Measurements from ENCODE around the gene DDX18.

DDX18 gene

GRCh38 chr2:117858336-117858735 is 43.8 kb downstream of the DDX18 start:
- H3K9ac ChIP-seq (ENCODE audit: low read depth, low read length): no peak overlapping the region
- H3K27me3 ChIP-seq (ENCODE audit: control insufficient read depth, insufficient read depth, low read length): no peaks in the 10 kb centered on the region
- H3K27ac ChIP-seq (ENCODE audit: low read depth, low read length): no peak overlapping the region
- no peak overlapping the region for H3K4me3 ChIP-seq (ENCODE audit: low read depth, low read length)
- no peaks in the 10 kb centered on the region for H3K36me3 ChIP-seq (ENCODE audit: control insufficient read depth, insufficient read depth, low read length)
- no peaks in the 10 kb centered on the region for H3K9me3 ChIP-seq (ENCODE audit: control insufficient read depth, insufficient read depth, low read length)
- peaks cover 4% of the 10 kb centered on the region; the same call in 1 of the 2 replicates for H3K4me1 ChIP-seq (ENCODE audit: control insufficient read depth, insufficient read depth, low read length)

- no peak overlapping the region for H3K9ac ChIP-seq (ENCODE audit: low read depth, low read length)
- peaks cover 4% of the 10 kb centered on the region; the same call in 1 of the 2 replicates for H3K4me1 ChIP-seq (ENCODE audit: control insufficient read depth, insufficient read depth, low read length)
- H3K36me3 ChIP-seq (ENCODE audit: control insufficient read depth, insufficient read depth, low read length): no peaks in the 10 kb centered on the region
- no peak overlapping the region for H3K27ac ChIP-seq (ENCODE audit: low read depth, low read length)
- H3K4me3 ChIP-seq (ENCODE audit: low read depth, low read length): no peak overlapping the region
- no peaks in the 10 kb centered on the region for H3K27me3 ChIP-seq (ENCODE audit: control insufficient read depth, insufficient read depth, low read length)
- H3K9me3 ChIP-seq (ENCODE audit: control insufficient read depth, insufficient read depth, low read length): no peaks in the 10 kb centered on the region
Measured at GRCh38 chr2:117858892-117859531, 44.5 kb downstream of the DDX18 start.

- Histone ChIP-seq H3K4me3 (ENCODE audit: low read depth, low read length) (no peak overlapping the region), H3K9ac (ENCODE audit: low read depth, low read length) (no peak overlapping the region), H3K27me3 (ENCODE audit: control insufficient read depth, insufficient read depth, low read length) (no peaks in the 10 kb centered on the region), H3K9me3 (ENCODE audit: control insufficient read depth, insufficient read depth, low read length) (no peaks in the 10 kb centered on the region), H3K27ac (ENCODE audit: low read depth, low read length) (no peak overlapping the region), H3K4me1 (ENCODE audit: control insufficient read depth, insufficient read depth, low read length) (peaks cover 4% of the 10 kb centered on the region; the same call in 1 of the 2 replicates), H3K36me3 (ENCODE audit: control insufficient read depth, insufficient read depth, low read length) (no peaks in the 10 kb centered on the region)
Measured at GRCh38 chr2:117859532-117859911, 45.0 kb downstream of the DDX18 start.

GRCh38 chr2:117859924-117860647 is 45.6 kb downstream of the DDX18 start:
- Histone ChIP-seq H3K9ac (ENCODE audit: low read depth, low read length) (no peak overlapping the region), H3K27me3 (ENCODE audit: control insufficient read depth, insufficient read depth, low read length) (no peaks in the 10 kb centered on the region), H3K36me3 (ENCODE audit: control insufficient read depth, insufficient read depth, low read length) (no peaks in the 10 kb centered on the region), H3K4me3 (ENCODE audit: low read depth, low read length) (no peak overlapping the region), H3K9me3 (ENCODE audit: control insufficient read depth, insufficient read depth, low read length) (no peaks in the 10 kb centered on the region), H3K27ac (ENCODE audit: low read depth, low read length) (no peak overlapping the region), H3K4me1 (ENCODE audit: control insufficient read depth, insufficient read depth, low read length) (peaks cover 4% of the 10 kb centered on the region; the same call in 1 of the 2 replicates)

- Histone ChIP-seq H3K9me3 (ENCODE audit: control insufficient read depth, insufficient read depth, low read length) (no peaks in the 10 kb centered on the region), H3K9ac (ENCODE audit: low read depth, low read length) (no peak overlapping the region), H3K36me3 (ENCODE audit: control insufficient read depth, insufficient read depth, low read length) (no peaks in the 10 kb centered on the region), H3K4me3 (ENCODE audit: low read depth, low read length) (no peak overlapping the region), H3K27ac (ENCODE audit: low read depth, low read length) (no peak overlapping the region), H3K27me3 (ENCODE audit: control insufficient read depth, insufficient read depth, low read length) (no peaks in the 10 kb centered on the region), H3K4me1 (ENCODE audit: control insufficient read depth, insufficient read depth, low read length) (no peaks in the 10 kb centered on the region)
Measured at GRCh38 chr2:117862459-117862858, 48.0 kb downstream of the DDX18 start.

GRCh38 chr2:117875786-117876185 is 61.3 kb downstream of the DDX18 start:
- H3K27me3 ChIP-seq (ENCODE audit: control insufficient read depth, insufficient read depth, low read length): no peaks in the 10 kb centered on the region
- no peaks in the 10 kb centered on the region for H3K4me1 ChIP-seq (ENCODE audit: control insufficient read depth, insufficient read depth, low read length)
- H3K9ac ChIP-seq (ENCODE audit: low read depth, low read length): no peak overlapping the region
- H3K36me3 ChIP-seq (ENCODE audit: control insufficient read depth, insufficient read depth, low read length): no peaks in the 10 kb centered on the region
- H3K27ac ChIP-seq (ENCODE audit: low read depth, low read length): no peak overlapping the region
- no peak overlapping the region for H3K4me3 ChIP-seq (ENCODE audit: low read depth, low read length)
- no peaks in the 10 kb centered on the region for H3K9me3 ChIP-seq (ENCODE audit: control insufficient read depth, insufficient read depth, low read length)

- Histone ChIP-seq H3K4me1 (ENCODE audit: control insufficient read depth, insufficient read depth, low read length) (no peaks in the 10 kb centered on the region), H3K27ac (ENCODE audit: low read depth, low read length) (no peak overlapping the region)
Measured at GRCh38 chr2:117879003-117879402, 64.5 kb downstream of the DDX18 start.

More at GRCh38 chr2:117879003-117879402, 64.5 kb downstream of the DDX18 start:
- H3K27me3 ChIP-seq (ENCODE audit: control insufficient read depth, insufficient read depth, low read length): no peaks in the 10 kb centered on the region
- no peaks in the 10 kb centered on the region for H3K36me3 ChIP-seq (ENCODE audit: control insufficient read depth, insufficient read depth, low read length)
- H3K9me3 ChIP-seq (ENCODE audit: control insufficient read depth, insufficient read depth, low read length): peaks cover 9% of the 10 kb centered on the region
- H3K9ac ChIP-seq (ENCODE audit: low read depth, low read length): no peak overlapping the region
- H3K4me3 ChIP-seq (ENCODE audit: low read depth, low read length): no peak overlapping the region

Measured in HUES48 (cell line).